ENCODE data around the gene TSPAN12. TPM values are rescaled to one million over a fixed set of nuclear protein-coding genes. Genes with fewer than 3 reads are reported as not detected.

TSPAN12 gene, protein sequence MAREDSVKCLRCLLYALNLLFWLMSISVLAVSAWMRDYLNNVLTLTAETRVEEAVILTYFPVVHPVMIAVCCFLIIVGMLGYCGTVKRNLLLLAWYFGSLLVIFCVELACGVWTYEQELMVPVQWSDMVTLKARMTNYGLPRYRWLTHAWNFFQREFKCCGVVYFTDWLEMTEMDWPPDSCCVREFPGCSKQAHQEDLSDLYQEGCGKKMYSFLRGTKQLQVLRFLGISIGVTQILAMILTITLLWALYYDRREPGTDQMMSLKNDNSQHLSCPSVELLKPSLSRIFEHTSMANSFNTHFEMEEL
- not detected in 2 replicates for total RNA-seq
- total RNA-seq (2013) = 1.4 TPM
- polyA plus RNA-seq = not detected in 2 replicates
- not detected in 2 replicates for polyA minus RNA-seq

DNA sequence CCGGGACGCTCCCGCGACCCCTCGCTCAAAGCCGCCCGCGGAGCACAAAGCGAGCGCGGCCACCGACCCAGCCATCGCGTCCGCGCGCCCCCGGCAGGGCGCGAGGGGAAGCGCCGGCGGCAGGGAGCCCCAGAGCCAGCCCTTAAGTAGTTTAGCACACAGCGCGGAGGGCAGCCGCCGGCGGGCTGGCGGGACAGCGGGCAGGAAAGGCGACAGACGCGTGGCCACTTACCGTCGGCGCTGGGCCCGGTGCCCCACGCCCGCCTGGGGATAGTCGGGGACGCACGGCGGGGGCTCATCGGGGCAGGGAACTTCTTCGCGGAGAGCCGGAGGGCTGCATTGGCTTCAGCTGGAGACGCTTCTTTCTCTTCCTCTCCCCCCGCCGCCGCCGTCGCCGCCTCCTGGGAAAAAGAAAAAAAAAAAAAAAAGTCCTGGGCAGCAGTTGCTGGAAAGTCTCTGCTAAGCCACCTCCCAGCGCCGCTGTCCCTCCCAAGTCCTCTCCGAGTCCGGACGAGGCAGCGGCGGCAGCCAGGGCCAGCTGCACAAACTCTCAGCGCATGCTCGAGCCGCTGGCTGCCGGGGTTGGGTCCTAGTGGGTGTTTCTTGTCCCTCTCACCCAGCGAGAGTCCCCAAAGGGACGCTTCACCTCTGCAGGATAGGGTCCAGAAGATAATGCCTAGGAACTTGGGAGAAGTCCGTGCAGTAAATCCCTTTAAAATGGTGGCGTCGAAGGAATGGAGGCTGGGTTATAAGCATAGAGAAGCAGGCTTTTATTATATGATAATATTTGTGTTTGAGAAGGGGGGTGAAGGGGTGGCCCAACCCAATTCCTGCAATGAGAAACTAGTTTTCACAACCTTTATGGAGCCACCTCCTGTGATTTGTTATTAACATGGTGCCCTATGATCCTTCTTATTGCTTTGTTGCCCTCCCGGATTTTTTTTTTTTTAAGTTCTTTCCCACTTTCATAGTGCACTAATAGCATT lies at the start of gene TSPAN12:
TSS of gene TSPAN12 (minus strand) at position 557 of the 986 bp plus-strand sequence. CDS start 1,381 bp downstream, outside the sequence.
- TF ChIP-seq EZH2 (IDR thresholded peaks at IDR 0.05; ENCODE audit: borderline replicate concordance, insufficient read depth, low read depth, low read length, poor library complexity, severe bottlenecking) = no peak
- TF ChIP-seq, protein P1, sequence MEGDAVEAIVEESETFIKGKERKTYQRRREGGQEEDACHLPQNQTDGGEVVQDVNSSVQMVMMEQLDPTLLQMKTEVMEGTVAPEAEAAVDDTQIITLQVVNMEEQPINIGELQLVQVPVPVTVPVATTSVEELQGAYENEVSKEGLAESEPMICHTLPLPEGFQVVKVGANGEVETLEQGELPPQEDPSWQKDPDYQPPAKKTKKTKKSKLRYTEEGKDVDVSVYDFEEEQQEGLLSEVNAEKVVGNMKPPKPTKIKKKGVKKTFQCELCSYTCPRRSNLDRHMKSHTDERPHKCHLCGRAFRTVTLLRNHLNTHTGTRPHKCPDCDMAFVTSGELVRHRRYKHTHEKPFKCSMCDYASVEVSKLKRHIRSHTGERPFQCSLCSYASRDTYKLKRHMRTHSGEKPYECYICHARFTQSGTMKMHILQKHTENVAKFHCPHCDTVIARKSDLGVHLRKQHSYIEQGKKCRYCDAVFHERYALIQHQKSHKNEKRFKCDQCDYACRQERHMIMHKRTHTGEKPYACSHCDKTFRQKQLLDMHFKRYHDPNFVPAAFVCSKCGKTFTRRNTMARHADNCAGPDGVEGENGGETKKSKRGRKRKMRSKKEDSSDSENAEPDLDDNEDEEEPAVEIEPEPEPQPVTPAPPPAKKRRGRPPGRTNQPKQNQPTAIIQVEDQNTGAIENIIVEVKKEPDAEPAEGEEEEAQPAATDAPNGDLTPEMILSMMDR (IDR thresholded peaks at IDR 0.05) = peak; percentile 79
- Mint-ChIP-seq H3K9me3 (ENCODE audit: insufficient read depth) (no peaks in the 10 kb centered on the region), H3K27me3 (peaks cover 68% of the 10 kb centered on the region), H3K4me3 (peak within 1 kb of the TSS; percentile 93), H3K27ac (no peak within 1 kb of the TSS), H3K4me1 (peaks cover 16% of the 10 kb centered on the region)
- peak within 1 kb of the TSS; percentile 82 for H3K4me2 ChIP-seq (replicated peaks; ENCODE audit: low read depth, low read length, poor library complexity, severe bottlenecking)
- H3K9ac ChIP-seq (ENCODE audit: low read length) = peak within 1 kb of the TSS; percentile 69
- intact Hi-C loops (cut with micrococcal nuclease) = loop anchor here (1.0 kb wide), 1 partner anchor 93 kb away; no protein-coding TSS in a partner anchor
- peaks cover 13 to 16% of the 10 kb centered on the region in 2 donors for H3K4me1 ChIP-seq (ENCODE audit: control insufficient read depth in 2 of 2, insufficient read depth in 2 of 2, low read length in 2 of 2)
- H3K4me3 ChIP-seq (ENCODE audit: control extremely low read depth in 1 of 5, extremely low read depth in 1 of 5, insufficient read depth in 1 of 5, low read depth in 2 of 5, low read length in 4 of 5) = peak within 1 kb of the TSS; percentile 21 to 73 (median 51)
- no peaks in the 10 kb centered on the region for H3K36me3 ChIP-seq (replicated peaks in 1 of 2; ENCODE audit: control extremely low read depth in 1 of 2, control insufficient read depth in 1 of 2, extremely low read depth in 1 of 2, insufficient read depth in 2 of 2, low read length in 1 of 2)
- ATAC-seq (ENCODE audit: low read depth) (peak; percentile 81), DNase-seq (peak; percentile 68)
- CTCF ChIA-PET = interaction anchor here (0.6 to 1.5 kb wide), 5 partner anchors 15 to 74 kb away, joined by 3 to 4 read pairs (median 3); no protein-coding TSS in a partner anchor
- H3K27me3 ChIP-seq (replicated peaks in 1 of 4; ENCODE audit: control extremely low read depth in 1 of 4, control insufficient read depth in 3 of 4, insufficient read depth in 4 of 4, low read length in 3 of 4) = peaks cover 0 to 43% (median 26%) of the 10 kb centered on the region in 4 experiments
- H2AFZ ChIP-seq (ENCODE audit: insufficient read depth, low read depth, low read length, poor library complexity, severe bottlenecking) = peak within 1 kb of the TSS; percentile 86
- POLR2A ChIA-PET = no interaction called here
- no peak within 1 kb of the TSS for H3K27ac ChIP-seq (ENCODE audit: low read length in 2 of 2)
- WGBS (ENCODE audit: insufficient coverage) = under 1% methylated on average over 66 of the region's 71 CpGs
- no peaks in the 10 kb centered on the region for H3K9me3 ChIP-seq (ENCODE audit: control extremely low read depth in 1 of 3, control insufficient read depth in 2 of 3, insufficient read depth in 1 of 3, low read length in 2 of 3)
- H4K20me1 ChIP-seq (ENCODE audit: control insufficient read depth, insufficient read depth, low read length, poor library complexity, severe bottlenecking) = no peaks in the 10 kb centered on the region
- no peaks in the 10 kb centered on the region for H3K79me2 ChIP-seq (ENCODE audit: control insufficient read depth, insufficient read depth, low read length)
